Progenitor cell of endocrine pancreas (in vitro differentiated cells): ENCODE data around the gene NUP210. TPM values are rescaled to one million over a fixed set of nuclear protein-coding genes. Genes with fewer than 3 reads are reported as not detected.

ENCODE experiments used
- DNase-seq: peaks from one replicate; pipeline ENCODE4 v3.0.0; 2021; ENCODE audit warnings: low spot score; ENCODE audit not compliant: unreplicated experiment
- H3K27ac Mint-ChIP-seq: 2 replicates; pipeline ENCODE4 v1.8.0; 2021; ENCODE audit warnings: mild to moderate bottlenecking, moderate library complexity, mixed read lengths
- H3K27me3 Mint-ChIP-seq: 2 replicates; pipeline ENCODE4 v1.8.0; 2021; ENCODE audit warnings: mixed read lengths
- H3K36me3 Mint-ChIP-seq: 2 replicates; pipeline ENCODE4 v1.8.0; 2022; ENCODE audit warnings: mixed read lengths; ENCODE audit not compliant: insufficient read depth
- H3K4me1 Mint-ChIP-seq: 2 replicates; pipeline ENCODE4 v1.8.0; 2021; ENCODE audit warnings: low read depth, mixed read lengths
- H3K4me3 Mint-ChIP-seq: 2 replicates; pipeline ENCODE4 v1.8.0; 2021; ENCODE audit warnings: low read depth, mild to moderate bottlenecking, moderate library complexity, mixed read lengths
- H3K9me3 Mint-ChIP-seq: 2 replicates; pipeline ENCODE4 v1.8.0; 2021; ENCODE audit warnings: low read depth, mixed read lengths
- CTCF ChIP-seq: fragments of 200-600 bp; sonication (generic); IDR thresholded peaks from one replicate; pipeline ENCODE4 v1.5.0; 2021; ENCODE audit warnings: antibody characterized with exemption, mild to moderate bottlenecking; ENCODE audit not compliant: unreplicated experiment
- total RNA-seq: library from RNA; stranded (reverse); gene quantifications from 2 replicates; pipeline ENCODE4 v1.2.1, GENCODE V29; 2021

The NUP210 gene
- total RNA-seq, 1 donor from 2014 or later: 78.2 TPM

- no peaks in the 10 kb centered on the region for H3K9me3 Mint-ChIP-seq
- no peak overlapping the region for H3K27ac Mint-ChIP-seq
Measured at GRCh38 chr3:13426591-13426990, 6.5 kb upstream of the NUP210 start.

GRCh38 chr3:13425689-13426088 is 5.6 kb upstream of the NUP210 start:
- H3K4me3 Mint-ChIP-seq: no peak overlapping the region
- H3K9me3 Mint-ChIP-seq: no peaks in the 10 kb centered on the region
- H3K4me1 Mint-ChIP-seq: peaks cover 4% of the 10 kb centered on the region
- no peak overlapping the region for H3K27ac Mint-ChIP-seq
- no peaks in the 10 kb centered on the region for H3K36me3 Mint-ChIP-seq
- no peak for TF ChIP-seq CTCF
- DNase-seq: no peak
- no peaks in the 10 kb centered on the region for H3K27me3 Mint-ChIP-seq

More at GRCh38 chr3:13426591-13426990, 6.5 kb upstream of the NUP210 start:
- Mint-ChIP-seq H3K4me1 (no peaks in the 10 kb centered on the region), H3K4me3 (no peak overlapping the region), H3K27me3 (no peaks in the 10 kb centered on the region), H3K36me3 (no peaks in the 10 kb centered on the region)
- DNase-seq: no peak
- no peak for TF ChIP-seq CTCF

GRCh38 chr3:13424865-13425617 is 4.9 kb upstream of the NUP210 start:
- Mint-ChIP-seq H3K9me3 (no peaks in the 10 kb centered on the region), H3K36me3 (no peaks in the 10 kb centered on the region), H3K4me3 (no peak overlapping the region), H3K27me3 (no peaks in the 10 kb centered on the region), H3K4me1 (peaks cover 6% of the 10 kb centered on the region), H3K27ac (no peak overlapping the region)
- no peak for TF ChIP-seq CTCF
- no peak for DNase-seq

GRCh38 chr3:13424141-13424844 is 4.2 kb upstream of the NUP210 start:
- Mint-ChIP-seq H3K9me3 (no peaks in the 10 kb centered on the region), H3K27ac (no peak overlapping the region), H3K36me3 (no peaks in the 10 kb centered on the region), H3K4me3 (no peak overlapping the region), H3K27me3 (no peaks in the 10 kb centered on the region), H3K4me1 (peaks cover 6% of the 10 kb centered on the region)
- DNase-seq: no peak
- no peak for TF ChIP-seq CTCF

GRCh38 chr3:13420831-13421765 is 976 bp upstream of the NUP210 start:
- Mint-ChIP-seq H3K36me3 (no peaks in the 10 kb centered on the region), H3K27me3 (no peaks in the 10 kb centered on the region), H3K9me3 (no peaks in the 10 kb centered on the region), H3K4me3 (peak overlapping the region; percentile 81), H3K27ac (peak overlapping the region; percentile 22), H3K4me1 (peaks cover 7% of the 10 kb centered on the region)
- no peak for TF ChIP-seq CTCF
- DNase-seq: no peak
